Pancreas (tissue), 10 donors: Measurements from ENCODE around the gene RADIL. TPM values are rescaled to one million over a fixed set of nuclear protein-coding genes. Genes with fewer than 3 reads are reported as not detected.

Experiments used
- ATAC-seq, 4 donors: fragments of 200-7000 bp; cut with Tn5 transposase; one replicate each; pipeline versions ENCODE4 v1.8.0 to v1.9.1; 2020; ENCODE audit warnings: mild to moderate bottlenecking in 4 of 4, moderate library complexity in 4 of 4
- DNase-seq, 6 donors: peaks; one replicate each; pipeline ENCODE4 v3.0.0-alpha.2; 2020
- FAIRE-seq: peaks from 2 replicates; lab custom pipeline; 2012; peaks lifted over from hg19 to GRCh38; lab: Jason Lieb, UNC
- H3K27ac ChIP-seq, 4 donors: fragments of 200-600 bp; sonication (generic); 1 replicate in 3 of 4; 2 replicates in 1 of 4; pipeline versions ENCODE4 v1.5.0 to v1.8.0; 2020
- H3K27me3 ChIP-seq, 4 donors: fragments of 200-600 bp; one replicate each; pipeline ENCODE4 v1.8.0; 2021
- H3K36me3 ChIP-seq, 3 donors: fragments of 200-600 bp; sonication (generic) in 1 of 3; one replicate each; pipeline versions ENCODE4 v1.5.0 to v1.8.0; 2020 to 2021
- H3K4me1 ChIP-seq, 3 donors: fragments of 200-600 bp; one replicate each; pipeline ENCODE4 v1.8.0; 2021
- H3K4me3 ChIP-seq, 4 donors: fragments of 200-600 bp; sonication (generic) in 2 of 4; one replicate each; pipeline versions ENCODE4 v1.5.0 to v1.8.0; 2020 to 2021
- H3K9me3 ChIP-seq, 4 donors: fragments of 200-600 bp; one replicate each; pipeline ENCODE4 v1.8.0; 2021
- CTCF ChIP-seq, 4 donors: fragments of 200-600 bp; sonication (generic) in 3 of 4; IDR thresholded peaks; one replicate each; pipeline versions ENCODE4 v1.5.0 to v1.8.0; 2021; ENCODE audit warnings: antibody characterized with exemption in 4 of 4
- WGBS, 2 donors: extraction: QIAGEN DNeasy Blood & Tissue Kit; methylation state at CpG; one replicate each; pipeline ENCODE4 v1.1.7; 2013; 5-methylcytosine and 5-hydroxymethylcytosine counted together
- intact Hi-C, 3 donors: fragments of 100-400 bp; cut with DNase I; formaldehyde crosslinking; loops; one replicate each; pipeline versions ENCODE4 v1.11.1 to v1.14.2; 2022
- polyA plus RNA-seq, 2 donors: library from polyadenylated mRNA; stranded (reverse); fragments of 200-250 nt; gene quantifications; one replicate each; pipeline ENCODE4 v1.2.3, GENCODE V29; 2013
- total RNA-seq, 6 donors: library from RNA; stranded (reverse); fragmentation: NEBNext Ultra II Directional in 4 of 6; extraction: Animal tissue kit (Norgen Biotek cat#: 25700) in 4 of 6; gene quantifications; one replicate each; pipeline versions ENCODE4 v1.2.1 to v1.2.4, GENCODE V29; 2021 to 2023
- donor health status: healthy with polysubstance abuse.
- donor health status: DM: no; HTN: no; CAD: no; lungs with moderate emphysema.
- donor health status: DM: no; HTN: no; CAD: no.
- donor health status: control.
- donor health status: control.
- donor health status: Bipolar disorder and iron deficiency.
- donor health status: DM: yes; HTN: yes; CAD: no.
- donor health status: DM: no; HTN: no; CAD: no.
- donor health status: DM: no; HTN: no; CAD: no.
- donor health status: DM: yes; HTN: yes; CAD: no.

The RADIL gene
- total and polyA plus RNA-seq, 8 donors: 0.58 to 11.2 (median 3.5) TPM

DNA sequence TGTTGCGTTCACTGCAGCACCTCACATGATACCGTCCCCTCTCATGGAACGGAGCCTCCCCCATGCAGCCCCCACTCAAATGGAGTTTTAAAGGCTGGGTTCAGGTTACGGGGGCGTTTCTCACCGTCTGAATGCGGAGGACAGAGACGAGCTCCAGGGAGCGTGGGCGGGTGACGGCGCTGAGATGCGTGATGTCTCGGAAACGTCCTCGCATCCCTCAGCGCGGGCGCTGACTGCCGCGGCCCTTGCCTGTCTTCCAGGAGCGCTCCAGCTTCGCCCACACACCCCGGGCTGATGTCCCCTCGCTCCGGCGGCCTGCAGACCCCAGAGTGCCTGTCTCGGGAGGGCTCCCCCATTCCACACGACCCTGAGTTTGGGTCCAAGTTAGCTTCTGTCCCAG is 124.7 kb downstream of the RADIL start:
- Histone ChIP-seq H3K4me3 (no peak overlapping the region), H3K27ac (no peak overlapping the region), H3K36me3 (peaks cover 8 to 74% (median 28%) of the 10 kb centered on the region in 3 donors), H3K4me1 (no peaks in the 10 kb centered on the region), H3K27me3 (no peaks in the 10 kb centered on the region), H3K9me3 (no peaks in the 10 kb centered on the region)
- intact Hi-C loops: loop anchor here in 1 of 3 donors (10.0 kb wide), 1 partner anchor 154 kb away; no protein-coding TSS in a partner anchor
- ATAC-seq (no peak), FAIRE-seq (no peak), DNase-seq (no peak)
- 93 to 94% methylated on average over 25 to 29 of the region's 29 CpGs for WGBS, 2 donors
- TF ChIP-seq CTCF (IDR thresholded peaks at IDR 0.05): no peak

DNA sequence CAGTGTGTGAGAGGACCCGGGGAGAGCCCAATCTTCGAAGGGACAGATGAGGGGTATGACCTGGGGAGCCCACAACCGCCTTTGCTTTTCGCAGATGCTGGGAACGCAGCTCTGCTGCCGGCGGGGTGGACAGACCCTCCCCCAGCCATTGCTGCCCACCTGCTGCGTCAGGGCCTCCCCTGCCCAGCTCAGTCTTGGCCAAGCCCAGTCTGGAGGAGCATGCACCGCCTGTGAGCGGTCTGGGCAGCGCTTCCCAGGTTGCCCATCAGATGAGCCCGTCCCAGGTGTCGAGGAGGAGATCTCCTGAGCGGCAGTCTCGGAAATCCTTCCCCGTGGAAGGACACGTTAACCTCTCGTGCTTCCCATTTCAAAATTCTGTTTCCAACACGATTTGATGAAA is 125.4 kb downstream of the RADIL start:
- WGBS, 2 donors: 91 to 94% methylated on average over 19 of the region's 19 CpGs
- no peaks in the 10 kb centered on the region for H3K9me3 ChIP-seq
- DNase-seq (peak in 1 of 6 donors; percentile 44), FAIRE-seq (no peak), ATAC-seq (no peak)
- no peak for TF ChIP-seq CTCF (IDR thresholded peaks at IDR 0.05)
- intact Hi-C loops: loop anchor here in 1 of 3 donors (10.0 kb wide), 1 partner anchor 153 kb away; no protein-coding TSS in a partner anchor
- H3K36me3 ChIP-seq: peaks cover 8 to 74% (median 28%) of the 10 kb centered on the region in 3 donors
- no peaks in the 10 kb centered on the region for H3K4me1 ChIP-seq
- H3K27me3 ChIP-seq: no peaks in the 10 kb centered on the region
- no peak overlapping the region for H3K4me3 ChIP-seq
- no peak overlapping the region for H3K27ac ChIP-seq

DNA sequence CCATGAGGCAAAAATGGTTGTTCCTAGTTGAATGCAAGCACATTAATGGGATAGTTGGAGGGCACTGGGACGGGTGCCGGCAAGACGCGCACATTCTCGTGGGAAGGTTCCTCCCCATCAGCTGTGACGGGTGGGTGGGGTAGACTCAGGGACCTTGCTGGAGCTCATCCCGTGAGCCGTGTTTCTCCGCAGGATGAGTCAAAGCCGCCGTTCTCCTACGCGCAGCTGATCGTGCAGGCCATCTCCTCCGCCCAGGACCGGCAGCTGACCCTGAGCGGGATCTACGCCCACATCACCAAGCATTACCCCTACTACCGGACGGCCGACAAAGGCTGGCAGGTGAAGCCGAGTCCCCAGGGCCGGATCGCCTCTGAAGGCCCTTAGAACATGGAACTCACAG is 128.5 kb downstream of the RADIL start:
- H3K27me3 ChIP-seq: no peaks in the 10 kb centered on the region
- TF ChIP-seq CTCF (IDR thresholded peaks at IDR 0.05): no peak
- FAIRE-seq (no peak), DNase-seq (peak in 1 of 6 donors; percentile 52), ATAC-seq (no peak)
- no peak overlapping the region for H3K4me3 ChIP-seq
- H3K9me3 ChIP-seq: no peaks in the 10 kb centered on the region
- H3K4me1 ChIP-seq: peaks cover 0 to 7% (median 3%) of the 10 kb centered on the region in 3 donors
- no peak overlapping the region for H3K27ac ChIP-seq
- H3K36me3 ChIP-seq: peaks cover 5 to 53% (median 11%) of the 10 kb centered on the region in 3 donors
- 92 to 95% methylated on average over 24 of the region's 24 CpGs for WGBS, 2 donors
- intact Hi-C loops: loop anchor here in 1 of 3 donors (10.0 kb wide), 1 partner anchor 150 kb away; no protein-coding TSS in a partner anchor

DNA sequence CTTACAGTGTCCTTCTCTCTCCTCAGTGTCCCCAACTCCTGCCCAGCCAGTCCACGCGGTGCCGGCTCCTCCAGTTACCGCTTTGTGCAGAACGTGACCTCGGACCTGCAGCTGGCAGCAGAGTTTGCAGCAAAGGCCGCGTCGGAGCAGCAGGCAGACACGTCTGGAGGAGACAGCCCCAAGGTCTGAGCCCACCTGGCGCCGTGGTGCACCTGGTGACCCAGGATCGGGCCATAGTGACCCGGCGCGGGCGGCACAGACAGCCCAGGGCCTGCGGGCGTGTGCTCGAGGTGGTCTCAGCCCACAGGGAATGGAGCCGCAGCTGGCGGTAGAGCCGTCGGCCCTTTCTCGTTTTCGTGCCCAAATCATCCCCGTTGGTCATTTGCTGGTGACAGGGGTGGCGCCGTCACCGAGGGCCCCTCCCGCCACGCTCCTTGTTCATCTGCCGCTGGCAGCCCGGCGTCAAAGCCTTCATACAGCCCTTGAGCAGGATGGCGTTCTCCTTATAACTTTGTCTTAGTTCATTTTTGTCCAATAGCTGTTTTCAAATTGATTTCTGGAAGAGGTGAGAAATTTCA is 129.0 kb downstream of the RADIL start:
- TF ChIP-seq CTCF (IDR thresholded peaks at IDR 0.05): no peak
- H3K4me1 ChIP-seq: peaks cover 0 to 7% (median 3%) of the 10 kb centered on the region in 3 donors
- FAIRE-seq (no peak), ATAC-seq (no peak), DNase-seq (peak in 1 of 6 donors; percentile 71)
- no peaks in the 10 kb centered on the region for H3K9me3 ChIP-seq
- H3K27ac ChIP-seq: no peak overlapping the region
- WGBS, 2 donors: 92% methylated on average over 36 of the region's 36 CpGs
- intact Hi-C loops: loop anchor here in 1 of 3 donors (10.0 kb wide), 1 partner anchor 150 kb away; no protein-coding TSS in a partner anchor
- H3K4me3 ChIP-seq: no peak overlapping the region
- peaks cover 5 to 48% (median 6%) of the 10 kb centered on the region in 3 donors for H3K36me3 ChIP-seq
- H3K27me3 ChIP-seq: no peaks in the 10 kb centered on the region
